SK-N-SH treated with all-trans-retinoic acid at 6 μM for 48 hours (cell line): ENCODE measurements around the gene KRABD2.

Source experiments
- ARNTL ChIP-seq: fragments of 450-650 bp; formaldehyde crosslinking; IDR thresholded peaks from 2 replicates; pipeline ENCODE4 v1.5.0; 2020; ENCODE audit warnings: low read depth, mild to moderate bottlenecking, moderate library complexity, borderline replicate concordance
- CSDC2 ChIP-seq: fragments of 250-450 bp; sonication (Bioruptor Pico); IDR thresholded peaks from 2 replicates; pipeline ENCODE4 v1.5.0; 2020; ENCODE audit warnings: mild to moderate bottlenecking, moderate library complexity
- OSR1 ChIP-seq: fragments of 250-450 bp; sonication (Bioruptor Pico); IDR thresholded peaks from 2 replicates; pipeline ENCODE4 v1.8.0; 2022; ENCODE audit warnings: moderate library complexity, mild to moderate bottlenecking, inconsistent platforms
- RARB ChIP-seq: fragments of 250-450 bp; sonication (Bioruptor Pico); IDR thresholded peaks from 2 replicates; pipeline ENCODE4 v1.8.0; 2021; ENCODE audit warnings: mild to moderate bottlenecking, moderate library complexity
- ZFP3 ChIP-seq: fragments of 250-450 bp; sonication (Bioruptor Pico); IDR thresholded peaks from 2 replicates; pipeline ENCODE4 v1.5.0; 2020; ENCODE audit warnings: mild to moderate bottlenecking, moderate library complexity
- ZFP30 ChIP-seq: fragments of 450-650 bp; formaldehyde crosslinking; IDR thresholded peaks from 2 replicates; pipeline ENCODE4 v1.5.0; 2022; ENCODE audit warnings: mild to moderate bottlenecking, moderate library complexity
- TF ChIP-seq, protein P1 (sequence below): fragments of 250-450 bp; sonication (Bioruptor Pico); IDR thresholded peaks from 2 replicates; pipeline ENCODE4 v1.8.0; 2020; ENCODE audit warnings: mild to moderate bottlenecking, moderate library complexity, borderline replicate concordance

DNA sequence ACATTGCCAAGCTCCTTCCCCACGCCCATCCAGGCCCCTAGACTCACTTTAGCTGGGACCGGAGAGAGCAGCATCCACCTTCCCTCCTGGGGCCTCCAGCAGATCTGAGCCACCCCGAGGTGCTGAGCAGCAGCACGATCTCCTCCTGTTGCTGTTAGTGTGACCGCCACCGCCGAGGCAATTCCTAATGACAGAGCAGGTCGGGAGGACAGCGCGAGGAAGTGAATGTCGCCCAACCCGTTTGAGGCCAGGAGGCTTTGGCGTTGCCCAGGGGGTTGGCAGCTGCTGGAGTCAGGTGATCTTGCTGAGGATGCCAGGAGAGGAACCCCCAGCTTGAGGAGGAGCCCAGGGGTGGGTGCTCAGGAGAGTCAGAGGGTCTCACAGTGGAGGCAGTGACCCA is 21.1 kb upstream of the KRABD2 start, which contains the start of gene RNF222:
- TF ChIP-seq, protein P1, sequence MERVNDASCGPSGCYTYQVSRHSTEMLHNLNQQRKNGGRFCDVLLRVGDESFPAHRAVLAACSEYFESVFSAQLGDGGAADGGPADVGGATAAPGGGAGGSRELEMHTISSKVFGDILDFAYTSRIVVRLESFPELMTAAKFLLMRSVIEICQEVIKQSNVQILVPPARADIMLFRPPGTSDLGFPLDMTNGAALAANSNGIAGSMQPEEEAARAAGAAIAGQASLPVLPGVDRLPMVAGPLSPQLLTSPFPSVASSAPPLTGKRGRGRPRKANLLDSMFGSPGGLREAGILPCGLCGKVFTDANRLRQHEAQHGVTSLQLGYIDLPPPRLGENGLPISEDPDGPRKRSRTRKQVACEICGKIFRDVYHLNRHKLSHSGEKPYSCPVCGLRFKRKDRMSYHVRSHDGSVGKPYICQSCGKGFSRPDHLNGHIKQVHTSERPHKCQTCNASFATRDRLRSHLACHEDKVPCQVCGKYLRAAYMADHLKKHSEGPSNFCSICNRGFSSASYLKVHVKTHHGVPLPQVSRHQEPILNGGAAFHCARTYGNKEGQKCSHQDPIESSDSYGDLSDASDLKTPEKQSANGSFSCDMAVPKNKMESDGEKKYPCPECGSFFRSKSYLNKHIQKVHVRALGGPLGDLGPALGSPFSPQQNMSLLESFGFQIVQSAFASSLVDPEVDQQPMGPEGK, result no peak
- no peak for TF ChIP-seq OSR1 (CRISPR knock-in tag)
- no peak for TF ChIP-seq CSDC2 (CRISPR knock-in tag)
- TF ChIP-seq ZFP30 (CRISPR knock-in tag), result no peak
- no peak for TF ChIP-seq RARB (CRISPR knock-in tag)
- no peak for TF ChIP-seq ARNTL (CRISPR knock-in tag)
- TF ChIP-seq ZFP3, result no peak
